Left hindlimb (tissue), 1 donor: ENCODE data around the gene HSF5.
"Not testable (repeated sequence)": the region's sequence is repeated elsewhere in the genome, so short reads cannot be mapped to it uniquely, and the experiment has no call there.

ENCODE experiments used
- DNase-seq: peaks from one replicate; pipeline ENCODE4 v3.0.0-alpha.2; 2018

The HSF5 gene

DNA sequence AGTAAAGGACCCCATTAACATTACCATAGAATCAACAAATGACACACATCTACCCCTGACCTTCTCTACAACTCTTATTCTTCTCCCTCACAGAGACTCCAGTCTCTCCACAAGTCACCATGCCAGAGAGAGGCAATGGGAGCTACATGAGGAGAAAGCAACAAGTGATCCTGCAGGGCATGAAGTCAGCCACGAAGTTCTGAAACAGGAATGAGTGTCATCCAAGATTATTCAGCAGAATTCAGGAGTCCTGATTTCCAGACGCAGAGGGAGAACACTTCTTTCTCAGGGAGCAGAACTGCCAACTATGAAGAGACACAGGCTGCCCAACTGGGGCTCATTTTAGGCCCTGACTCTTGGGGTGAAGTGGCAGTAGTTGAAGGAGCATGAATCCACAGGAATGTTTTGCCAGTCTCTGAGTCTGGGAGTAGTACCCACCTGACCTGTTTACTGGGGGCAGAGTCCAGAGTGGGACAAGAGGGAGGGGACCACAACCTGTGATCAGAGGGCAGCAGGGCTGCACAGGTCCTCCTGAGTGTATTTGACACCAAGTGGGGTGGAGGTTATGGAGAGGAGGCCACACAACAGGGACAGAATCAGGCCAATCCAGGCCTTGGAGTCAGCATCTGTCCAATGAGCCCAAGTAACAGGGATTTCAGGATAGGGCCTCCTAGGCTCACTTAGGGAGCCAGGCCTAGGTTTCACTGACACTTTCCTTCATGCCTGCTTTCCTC is 28.6 kb upstream of the HSF5 start:
- DNase-seq, result no peak

DNA sequence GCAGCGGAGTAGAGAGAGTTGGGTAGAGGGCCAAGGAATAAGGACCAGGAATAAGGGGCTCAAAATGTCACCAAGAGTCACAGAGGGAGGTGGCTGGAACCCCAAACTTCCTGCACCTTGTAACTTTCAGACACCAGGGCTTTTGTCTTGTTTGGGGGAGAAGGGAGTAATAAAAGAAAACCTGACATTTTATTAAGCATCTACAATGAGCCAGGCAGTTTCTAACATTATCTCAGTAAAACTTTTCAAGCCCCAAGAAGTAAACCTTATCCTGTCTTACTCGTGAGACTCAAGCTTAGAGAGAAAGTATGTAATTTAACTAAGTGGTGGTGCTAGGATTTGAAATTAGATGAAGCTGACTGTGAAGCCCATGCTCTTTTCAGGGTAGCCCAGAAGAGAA is 27.1 kb upstream of the HSF5 start:
- no peak for DNase-seq

DNA sequence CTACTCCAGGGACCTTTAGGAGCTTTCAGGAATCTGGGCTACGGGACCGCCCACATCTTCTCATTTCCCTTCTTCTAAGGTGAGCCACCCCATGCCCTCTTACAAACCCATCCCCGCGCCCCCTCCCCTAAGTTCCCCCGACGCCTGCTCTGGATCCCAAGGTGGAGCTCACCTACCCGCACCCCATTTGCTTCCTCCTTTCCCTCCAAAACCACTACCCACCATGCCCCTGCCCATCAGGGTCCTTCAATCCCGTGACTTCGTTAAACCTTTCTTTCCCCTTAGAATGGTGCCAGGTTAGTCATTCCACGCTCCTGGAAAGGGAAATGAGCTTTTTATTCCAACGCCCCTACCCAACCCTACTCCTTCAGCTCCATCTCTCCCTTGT is 26.6 kb upstream of the HSF5 start:
- DNase-seq, result no peak

DNA sequence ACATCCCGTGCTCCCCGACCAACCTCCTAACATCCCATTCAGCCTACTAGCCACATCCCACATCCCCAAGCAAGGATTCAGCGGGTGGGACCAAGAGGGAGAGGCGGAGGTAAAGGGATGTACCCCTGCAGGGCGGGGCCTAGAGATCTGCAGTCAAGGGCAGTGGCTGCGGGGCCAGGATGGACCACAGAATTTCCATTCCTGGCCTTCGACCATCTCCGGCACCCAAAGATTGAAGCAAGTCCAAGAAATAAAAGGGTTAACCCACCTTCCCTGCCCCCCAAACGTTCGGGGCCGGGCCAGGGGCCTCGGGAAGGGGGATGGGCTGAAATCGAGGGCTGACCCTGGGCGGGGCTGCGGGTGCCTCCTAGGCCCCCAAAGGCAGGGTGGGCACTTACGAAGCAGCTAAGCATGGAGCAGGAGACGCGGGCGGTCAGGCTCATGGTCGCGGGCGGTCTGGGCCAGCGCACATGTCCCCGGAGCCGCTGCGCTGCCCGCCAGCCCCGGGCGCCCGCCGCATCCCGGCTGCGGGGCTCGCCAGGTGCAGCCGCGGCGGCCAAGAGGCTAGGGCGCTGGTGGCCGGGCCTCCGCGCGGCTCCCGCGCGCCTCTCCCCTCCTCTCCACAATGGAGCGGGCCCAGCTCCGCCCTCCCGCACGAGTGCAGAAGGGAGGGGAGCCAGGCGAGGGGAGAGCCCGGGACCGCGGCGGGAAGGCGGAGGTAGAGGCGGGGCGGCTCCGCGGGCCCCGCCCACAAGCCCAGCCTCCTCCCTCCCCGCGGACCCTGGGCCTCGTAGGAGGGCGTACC is 26.0 kb upstream of the HSF5 start, which contains the start of gene MTMR4:
TSS of gene MTMR4 (minus strand) at position 674 of the 805 bp plus-strand sequence. CDS start at position 443, 231 bp downstream.
- peak; percentile 86 for DNase-seq

DNA sequence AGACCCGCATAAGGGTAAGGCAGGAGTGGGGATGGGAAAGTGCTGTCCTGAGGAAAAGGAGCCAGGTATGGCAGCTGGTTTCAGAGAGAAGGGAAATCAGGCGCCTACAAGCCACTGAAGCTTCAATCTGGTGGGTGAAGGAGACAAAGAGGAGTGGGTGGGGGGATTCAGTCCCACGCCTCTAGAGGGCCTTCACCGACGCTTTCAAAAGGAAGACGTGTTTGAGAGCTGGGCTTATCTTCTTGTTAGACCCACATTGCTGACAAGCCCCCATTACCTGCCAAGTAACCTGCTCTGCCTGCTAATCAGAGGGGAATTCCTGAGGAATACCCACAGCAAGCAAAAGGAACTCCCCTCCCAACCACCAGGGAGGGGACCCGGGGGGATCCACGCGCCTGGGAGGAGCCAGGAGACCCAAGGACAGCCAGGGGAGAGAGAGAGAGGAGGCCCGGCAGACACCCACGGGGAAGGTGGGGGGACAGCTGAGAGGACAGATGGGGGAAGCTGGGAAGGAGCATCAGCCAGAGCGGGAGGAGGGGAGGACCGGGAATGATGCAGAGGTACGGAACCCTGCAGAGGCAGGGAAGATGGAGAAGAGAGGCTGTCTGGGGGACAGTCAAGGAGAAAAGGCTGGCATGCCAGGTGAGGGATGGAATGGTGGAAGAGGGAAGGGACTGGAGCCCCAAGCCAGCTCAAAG is 25.2 kb upstream of the HSF5 start:
- DNase-seq, result no peak

DNA sequence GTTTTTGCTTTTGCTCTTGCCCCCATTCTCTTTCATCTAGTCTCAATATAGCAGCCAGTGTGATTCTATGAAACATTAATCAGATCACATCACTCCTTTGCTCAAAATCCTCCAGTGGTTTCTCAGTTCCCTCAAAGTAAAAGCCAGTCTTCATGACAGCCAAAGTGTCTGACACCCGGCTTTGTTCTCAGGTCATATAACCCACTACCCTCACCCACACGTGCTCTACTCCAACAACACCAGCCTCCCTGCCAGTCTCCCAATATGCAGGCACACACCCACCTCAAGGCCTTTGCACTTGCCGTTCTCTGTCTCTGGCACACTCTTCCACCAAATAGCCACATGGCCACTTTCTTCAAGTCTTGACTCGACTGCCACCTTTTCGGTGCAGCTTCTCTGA is 21.9 kb upstream of the HSF5 start:
- DNase-seq, result no peak

DNA sequence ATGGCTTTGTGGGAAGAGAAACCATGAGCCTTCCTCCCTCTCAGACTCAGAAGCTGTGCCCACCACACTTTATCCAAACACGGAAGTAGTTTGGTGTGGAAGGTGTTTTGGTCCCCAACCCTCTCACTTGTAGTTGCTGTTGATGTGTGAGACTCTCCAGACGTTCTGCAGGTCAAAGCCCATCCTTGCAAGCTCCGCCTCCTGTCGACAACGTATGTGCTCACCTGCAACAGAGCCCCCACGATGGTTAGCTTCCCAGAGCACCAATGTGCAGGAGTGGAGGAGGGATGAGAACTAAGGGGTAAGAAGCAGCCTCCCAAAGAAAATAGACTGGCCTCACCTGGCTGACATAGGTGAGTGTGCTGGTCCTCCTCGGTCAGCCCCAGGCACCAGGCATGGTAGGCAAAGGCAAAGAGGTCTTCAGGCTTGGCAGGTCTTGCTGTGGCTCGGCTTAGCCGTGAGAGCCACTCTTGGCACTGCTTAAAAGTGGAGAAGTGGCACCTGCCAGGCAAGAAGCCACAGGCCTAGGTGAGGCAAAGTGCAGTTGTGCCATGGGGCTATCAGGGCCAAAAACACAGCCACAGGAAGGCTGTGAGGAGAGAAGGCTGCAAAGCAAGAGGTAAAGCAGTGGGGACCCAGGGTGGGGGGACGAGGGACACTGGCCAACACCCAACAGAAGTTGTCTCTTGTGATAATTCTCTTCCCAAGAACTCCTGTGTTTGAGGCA is 20.3 kb upstream of the HSF5 start:
- DNase-seq, result no peak

DNA sequence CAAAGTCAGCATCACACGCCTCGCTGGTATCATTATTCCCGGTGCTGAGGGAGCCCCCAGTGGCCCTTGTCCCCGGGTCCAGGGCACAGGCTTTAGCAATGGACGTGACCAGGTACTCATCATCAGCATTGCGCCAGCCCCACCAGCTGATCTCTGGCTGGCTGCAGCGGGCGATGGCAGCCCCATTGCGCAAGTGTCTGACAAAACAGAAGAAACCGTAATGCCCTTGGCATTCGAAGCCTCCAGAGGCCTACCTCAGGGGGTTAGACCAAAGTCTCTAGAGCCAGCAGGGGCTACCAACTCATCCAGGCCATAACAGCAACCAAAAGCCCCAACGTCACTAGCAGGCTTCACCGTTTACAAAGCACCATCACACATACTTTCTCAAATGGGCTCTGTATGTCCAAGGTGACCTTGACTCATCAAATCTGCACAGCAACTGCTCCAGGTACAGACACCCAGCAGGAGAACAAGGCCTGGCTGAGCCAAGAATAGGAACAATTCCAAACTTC is 19.0 kb upstream of the HSF5 start:
- no peak for DNase-seq

DNA sequence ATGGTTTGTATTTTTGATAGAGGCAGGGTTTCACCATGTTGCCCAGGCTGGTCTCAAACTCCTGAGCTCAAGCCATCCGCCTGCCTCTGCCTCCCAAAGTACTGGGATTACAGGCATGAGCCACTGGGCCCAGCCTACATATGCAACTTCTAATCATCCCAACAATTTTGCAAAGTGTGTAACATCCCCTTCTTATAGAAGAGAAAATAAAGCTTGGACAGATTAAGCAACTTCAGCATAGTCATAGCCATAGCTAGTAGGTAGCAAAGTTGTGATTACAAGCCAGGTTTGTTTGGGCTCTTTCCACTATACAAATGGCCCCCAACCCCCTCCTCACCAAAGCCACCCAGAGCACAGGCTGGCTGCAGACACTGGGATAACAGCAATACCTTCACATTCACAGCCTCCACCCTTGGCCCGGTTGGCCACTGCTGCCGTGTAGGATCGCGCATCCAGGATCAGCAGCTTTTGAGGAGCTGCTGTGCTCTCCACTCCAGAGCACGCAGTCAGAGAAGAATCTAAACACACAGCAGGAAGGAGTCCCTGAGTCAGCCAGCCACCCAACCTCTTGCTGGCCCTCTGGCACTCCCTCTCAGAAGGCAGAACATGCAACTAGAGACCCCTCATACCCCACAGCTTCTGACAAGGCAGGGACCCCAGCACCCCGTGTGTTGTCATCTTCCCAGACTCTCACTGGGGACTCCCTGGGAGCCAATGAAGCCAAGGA is 18.3 kb upstream of the HSF5 start:
- DNase-seq, result no peak

DNA sequence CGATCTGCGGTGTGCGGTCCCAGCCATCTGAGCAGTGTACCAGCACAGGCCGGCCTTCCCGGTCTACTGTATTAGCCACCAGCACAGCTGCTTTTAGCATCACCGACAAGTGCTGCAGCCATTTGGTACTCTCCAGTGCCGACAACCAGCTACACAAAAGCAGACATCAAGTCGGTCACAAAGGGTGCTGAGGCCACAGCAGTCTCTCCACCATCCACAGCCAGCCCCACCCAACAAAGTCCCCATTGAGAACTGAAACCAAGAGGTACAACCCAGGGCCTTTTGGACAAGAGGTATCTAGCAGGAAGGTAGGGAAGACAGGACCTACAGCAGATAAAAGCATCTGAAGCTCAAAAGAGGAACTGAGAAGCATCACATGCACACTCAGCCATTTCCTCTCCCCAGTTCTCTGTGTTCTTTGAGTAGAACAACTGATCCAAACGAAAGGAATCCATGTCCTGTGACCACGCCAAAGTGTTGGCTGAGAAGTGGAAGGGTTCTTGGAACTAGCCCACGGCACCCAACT is 16.7 kb upstream of the HSF5 start:
- no peak for DNase-seq

DNA sequence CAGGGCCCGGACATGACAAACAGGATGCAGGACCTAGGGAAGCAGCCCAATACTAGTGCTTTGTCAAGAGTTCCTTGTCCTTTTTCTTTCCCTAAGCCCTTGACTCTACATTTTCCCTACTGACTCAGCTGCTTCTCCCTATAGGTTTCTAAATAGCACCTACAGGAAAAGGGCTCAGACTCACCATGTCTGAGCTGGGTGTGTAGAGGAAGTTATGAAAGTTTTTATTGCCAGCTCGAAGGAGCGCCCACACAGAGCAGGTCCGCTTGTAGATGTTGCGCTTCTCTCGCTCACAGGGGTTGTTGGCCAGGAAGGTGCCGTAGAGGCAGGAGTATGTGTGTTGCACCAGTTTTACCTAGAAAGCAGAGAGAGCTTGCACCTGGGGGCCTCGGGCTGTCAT is 15.7 kb upstream of the HSF5 start:
- DNase-seq, result no peak

DNA sequence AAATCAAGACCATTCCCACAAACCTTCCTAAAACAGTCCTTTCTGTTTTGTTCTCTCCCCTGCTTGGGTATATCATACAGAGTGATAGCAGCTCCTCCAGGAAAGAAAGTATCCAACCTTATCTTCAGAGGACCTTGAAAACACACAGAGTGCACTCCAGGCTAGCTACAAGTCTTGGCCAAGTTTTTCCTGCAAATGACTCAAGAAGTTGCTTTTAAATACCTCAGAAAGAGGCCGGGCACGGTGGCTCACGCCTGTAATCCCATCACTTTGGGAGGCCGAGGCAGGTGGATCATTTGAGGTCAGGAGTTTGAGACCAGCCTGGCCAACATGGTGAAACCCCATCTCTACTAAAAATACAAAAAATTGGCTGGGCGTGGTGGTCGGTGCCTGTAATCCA is 14.9 kb upstream of the HSF5 start:
- not testable (repeated sequence) for DNase-seq

DNA sequence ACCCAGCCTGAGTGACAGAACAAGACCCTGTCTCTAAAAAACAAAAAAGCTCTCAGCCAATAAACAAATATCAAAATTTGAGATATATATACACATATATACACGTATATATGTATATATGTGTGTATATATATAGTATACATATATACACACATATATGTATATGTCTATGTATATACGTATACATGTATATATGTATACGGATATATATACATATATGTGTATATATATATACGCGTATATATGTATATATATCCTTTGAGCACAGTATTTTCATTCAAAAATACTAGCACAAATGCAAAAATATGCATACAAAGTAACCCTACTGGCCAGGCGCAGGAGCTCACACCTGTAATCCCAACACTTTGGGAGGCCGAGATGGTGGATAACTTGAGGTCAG is 13.2 kb upstream of the HSF5 start:
- DNase-seq, result no peak

DNA sequence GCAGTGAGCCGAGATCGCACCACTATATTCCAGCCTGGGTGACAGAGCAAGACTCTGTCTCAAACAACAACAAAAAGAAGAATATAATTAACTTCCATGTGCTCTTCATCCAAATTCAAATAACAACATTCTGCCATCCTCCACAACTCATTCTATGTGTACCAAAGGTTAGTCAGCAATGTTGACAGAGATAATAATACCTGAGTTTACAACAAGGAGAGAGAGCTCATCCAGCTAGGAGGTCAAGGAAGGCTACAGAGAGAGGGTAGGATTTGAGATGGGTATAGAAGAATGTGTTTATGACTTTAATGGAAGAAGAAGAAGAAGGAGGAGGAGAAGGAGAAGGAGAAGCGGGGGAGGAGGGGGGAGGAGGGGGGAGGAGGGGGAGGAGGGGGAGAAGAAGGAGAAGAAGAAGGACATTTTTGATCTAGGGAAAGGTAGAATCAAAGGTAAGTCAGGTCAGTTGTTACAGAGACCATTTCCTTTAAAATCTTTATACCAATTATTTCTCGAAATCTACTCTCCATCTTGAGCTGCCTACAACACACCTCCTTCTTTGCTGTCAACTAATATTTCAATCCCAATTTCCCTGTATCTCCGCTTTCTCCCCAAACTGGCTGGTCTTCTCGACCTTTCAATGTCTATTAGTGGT is 10.1 kb upstream of the HSF5 start:
- no peak for DNase-seq

DNA sequence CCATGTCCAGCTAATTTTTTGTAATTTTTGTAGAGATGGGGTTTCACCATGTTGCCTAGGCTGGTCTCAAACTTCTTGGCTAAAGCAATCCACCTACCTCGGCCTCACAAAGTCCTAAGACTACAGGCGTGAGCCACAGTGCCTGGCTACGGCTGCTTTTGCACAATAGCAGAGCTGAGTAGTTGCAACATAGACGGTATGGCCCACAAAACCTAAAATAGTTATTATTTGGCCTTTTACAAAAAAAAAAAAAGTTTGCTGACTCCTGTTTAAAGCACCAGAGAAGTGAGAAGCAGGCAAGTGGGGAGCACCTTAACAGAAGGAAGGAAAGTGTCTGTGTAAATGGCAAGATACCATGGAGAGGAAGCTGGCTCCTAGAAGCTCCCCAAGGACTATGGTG is 5.3 kb upstream of the HSF5 start:
- no peak for DNase-seq

DNA sequence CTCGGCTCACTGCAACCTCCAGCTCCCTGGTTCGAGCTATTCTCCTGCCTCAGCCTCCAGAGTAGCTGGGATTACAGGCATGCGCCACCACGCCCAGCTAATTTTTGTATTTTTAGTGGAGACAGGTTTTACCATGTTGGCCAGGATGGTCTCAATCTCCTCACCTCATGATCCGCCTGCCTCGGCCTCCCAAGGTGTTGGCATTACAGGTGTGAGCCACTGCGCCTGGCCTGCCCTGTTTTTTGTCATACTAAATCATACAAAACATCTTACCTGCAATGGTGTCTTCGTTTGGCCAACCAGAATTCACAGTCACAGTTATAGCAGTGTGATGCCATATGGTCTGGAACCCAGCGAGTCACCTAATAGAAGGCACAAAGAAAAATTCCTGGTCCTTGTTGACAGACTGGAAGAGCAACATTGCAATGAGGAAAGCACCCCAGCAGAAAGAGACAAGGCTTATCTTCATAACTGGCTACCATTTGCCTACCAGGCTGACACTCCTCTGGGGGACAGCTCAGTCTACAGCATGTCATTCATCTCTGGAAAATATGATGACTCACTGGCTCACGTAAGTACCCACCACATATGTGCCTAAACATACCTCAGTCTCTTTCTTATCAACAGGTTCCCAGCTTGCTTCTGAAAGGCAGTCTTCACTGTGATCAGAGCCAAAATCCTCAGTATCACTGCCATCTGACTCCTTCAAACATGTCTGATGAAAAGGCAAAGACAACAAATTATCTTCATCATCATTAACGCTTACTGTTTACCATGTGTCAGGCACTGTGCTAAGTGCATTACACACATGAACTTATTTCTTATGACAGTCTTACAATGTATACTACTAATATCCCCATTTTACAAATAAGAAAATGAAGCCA is 4.3 kb upstream of the HSF5 start:
- no peak for DNase-seq

DNA sequence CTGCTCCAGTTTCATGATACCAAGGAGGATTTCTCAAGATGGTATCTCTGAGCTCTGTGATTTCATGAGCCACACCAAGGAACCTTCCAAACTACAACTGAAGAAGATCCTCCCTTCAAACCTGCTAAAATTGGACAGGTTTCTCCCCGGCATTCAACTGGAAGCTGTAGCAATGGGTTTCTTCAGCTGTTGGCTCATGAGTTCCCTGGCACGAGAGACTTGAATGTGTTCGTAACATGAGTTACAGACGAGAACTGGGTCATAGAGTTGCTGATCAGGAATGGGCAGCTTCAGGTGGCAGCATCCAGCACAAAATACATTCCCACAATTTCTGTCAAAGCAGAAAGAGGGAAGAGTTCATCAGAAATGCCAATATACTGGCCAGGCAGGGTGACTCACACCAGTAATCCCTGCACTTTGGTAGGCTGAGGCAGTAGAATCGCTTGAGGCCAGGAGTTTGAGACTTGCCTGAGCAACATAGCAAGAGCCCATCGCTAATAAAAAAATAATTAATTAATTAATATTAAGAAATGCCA is 3.4 kb upstream of the HSF5 start:
- DNase-seq, result no peak

DNA sequence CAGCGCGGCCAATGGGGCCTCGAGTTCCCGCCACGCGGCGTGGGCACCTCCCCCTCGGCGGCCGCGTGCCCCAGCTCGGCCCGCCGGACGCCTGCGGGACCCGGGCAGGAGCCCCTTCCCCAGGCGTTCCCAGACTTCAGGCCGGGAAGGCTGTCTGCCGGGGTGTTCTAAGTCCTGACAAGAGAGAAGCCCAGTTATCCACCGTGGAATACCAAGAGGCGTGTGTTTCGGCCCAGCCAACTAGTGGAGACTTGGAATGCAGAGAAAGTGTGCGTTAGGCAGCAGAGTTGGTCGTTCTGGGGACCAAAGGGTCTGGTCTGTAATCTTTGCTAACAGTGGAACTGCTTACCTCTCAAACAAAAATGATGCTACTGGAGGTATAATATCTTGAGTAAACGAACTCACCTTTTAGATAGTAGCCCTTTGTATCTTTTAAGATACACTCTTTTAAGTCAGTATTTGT is 251 bp upstream of the HSF5 start:
- no peak for DNase-seq

DNA sequence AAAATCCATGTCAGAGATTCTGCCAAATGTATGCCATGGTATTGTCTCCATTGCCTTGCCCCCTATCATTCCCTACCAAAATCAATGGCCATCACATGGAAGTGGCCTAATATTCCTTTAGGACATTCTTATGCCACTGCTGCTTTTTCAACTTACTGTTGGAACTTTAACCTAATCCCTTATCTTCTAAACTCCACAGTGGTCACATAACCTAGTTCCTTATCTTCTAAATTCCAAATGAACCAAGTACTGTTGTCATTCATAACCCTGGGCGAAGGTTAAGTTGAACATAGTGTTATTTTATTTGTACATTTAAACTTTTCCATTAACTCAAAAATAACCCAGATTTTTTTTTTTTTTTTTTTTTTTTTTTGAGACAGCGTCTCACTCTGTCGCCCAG is 3.6 kb downstream of the HSF5 start:
- DNase-seq, result no peak

DNA sequence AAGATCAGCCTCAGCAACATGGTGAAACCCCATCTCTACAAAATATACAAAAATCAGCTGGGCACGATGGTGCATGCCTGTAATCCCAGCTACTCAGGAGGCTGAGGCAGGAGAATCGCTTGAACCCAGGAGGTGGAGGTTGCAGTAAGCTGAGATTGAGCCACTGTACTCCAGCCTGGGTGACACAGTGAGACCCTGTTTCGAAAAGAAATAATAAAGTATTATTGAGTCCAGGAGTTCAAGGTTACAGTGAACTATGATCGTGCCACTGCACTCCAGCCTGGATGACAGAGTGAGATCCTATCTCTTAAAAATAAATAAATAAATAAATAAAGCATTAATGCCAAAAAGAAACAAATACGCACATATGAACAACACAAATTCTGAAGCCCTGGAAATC is 6.4 kb downstream of the HSF5 start:
- not testable (repeated sequence) for DNase-seq
